ENCODE measurements around the gene HCN2. TPM values are rescaled to one million over a fixed set of nuclear protein-coding genes. Genes with fewer than 3 reads are reported as not detected.

Gene HCN2
- total RNA-seq, 2 donors from 2014 or later = 0.17 to 0.40 TPM

GRCh38 chr19:647566-648284 lies 58.0 kb downstream of the HCN2 start:
- H3K27me3 ChIP-seq = no peaks in the 10 kb centered on the region
- intact Hi-C loops (cut with DNase I) = no loop called here
- H3K9me3 ChIP-seq = no peaks in the 10 kb centered on the region
- DNase-seq = no peak
- TF ChIP-seq, protein P1, sequence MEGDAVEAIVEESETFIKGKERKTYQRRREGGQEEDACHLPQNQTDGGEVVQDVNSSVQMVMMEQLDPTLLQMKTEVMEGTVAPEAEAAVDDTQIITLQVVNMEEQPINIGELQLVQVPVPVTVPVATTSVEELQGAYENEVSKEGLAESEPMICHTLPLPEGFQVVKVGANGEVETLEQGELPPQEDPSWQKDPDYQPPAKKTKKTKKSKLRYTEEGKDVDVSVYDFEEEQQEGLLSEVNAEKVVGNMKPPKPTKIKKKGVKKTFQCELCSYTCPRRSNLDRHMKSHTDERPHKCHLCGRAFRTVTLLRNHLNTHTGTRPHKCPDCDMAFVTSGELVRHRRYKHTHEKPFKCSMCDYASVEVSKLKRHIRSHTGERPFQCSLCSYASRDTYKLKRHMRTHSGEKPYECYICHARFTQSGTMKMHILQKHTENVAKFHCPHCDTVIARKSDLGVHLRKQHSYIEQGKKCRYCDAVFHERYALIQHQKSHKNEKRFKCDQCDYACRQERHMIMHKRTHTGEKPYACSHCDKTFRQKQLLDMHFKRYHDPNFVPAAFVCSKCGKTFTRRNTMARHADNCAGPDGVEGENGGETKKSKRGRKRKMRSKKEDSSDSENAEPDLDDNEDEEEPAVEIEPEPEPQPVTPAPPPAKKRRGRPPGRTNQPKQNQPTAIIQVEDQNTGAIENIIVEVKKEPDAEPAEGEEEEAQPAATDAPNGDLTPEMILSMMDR (IDR thresholded peaks at IDR 0.05) = no peak
- H3K4me1 ChIP-seq = no peaks in the 10 kb centered on the region
- H3K9ac ChIP-seq (ENCODE audit: low read depth in 2 of 2, low read length in 2 of 2) = no peak overlapping the region
- H3K27ac ChIP-seq = no peak overlapping the region
- peaks cover 11% of the 10 kb centered on the region for H3K36me3 ChIP-seq
- no peak overlapping the region for H3K4me3 ChIP-seq

GRCh38 chr19:648305-648704 lies 58.6 kb downstream of the HCN2 start:
- no peak overlapping the region for H3K27ac ChIP-seq
- TF ChIP-seq, protein P1 (IDR thresholded peaks at IDR 0.05) = no peak
- no peaks in the 10 kb centered on the region for H3K9me3 ChIP-seq
- no peak for DNase-seq
- H3K36me3 ChIP-seq = peaks cover 13% of the 10 kb centered on the region
- H3K4me3 ChIP-seq = no peak overlapping the region
- no peaks in the 10 kb centered on the region for H3K4me1 ChIP-seq
- intact Hi-C loops (cut with DNase I) = no loop called here
- no peak overlapping the region for H3K9ac ChIP-seq (ENCODE audit: low read depth in 2 of 2, low read length in 2 of 2)
- no peaks in the 10 kb centered on the region for H3K27me3 ChIP-seq

DNA sequence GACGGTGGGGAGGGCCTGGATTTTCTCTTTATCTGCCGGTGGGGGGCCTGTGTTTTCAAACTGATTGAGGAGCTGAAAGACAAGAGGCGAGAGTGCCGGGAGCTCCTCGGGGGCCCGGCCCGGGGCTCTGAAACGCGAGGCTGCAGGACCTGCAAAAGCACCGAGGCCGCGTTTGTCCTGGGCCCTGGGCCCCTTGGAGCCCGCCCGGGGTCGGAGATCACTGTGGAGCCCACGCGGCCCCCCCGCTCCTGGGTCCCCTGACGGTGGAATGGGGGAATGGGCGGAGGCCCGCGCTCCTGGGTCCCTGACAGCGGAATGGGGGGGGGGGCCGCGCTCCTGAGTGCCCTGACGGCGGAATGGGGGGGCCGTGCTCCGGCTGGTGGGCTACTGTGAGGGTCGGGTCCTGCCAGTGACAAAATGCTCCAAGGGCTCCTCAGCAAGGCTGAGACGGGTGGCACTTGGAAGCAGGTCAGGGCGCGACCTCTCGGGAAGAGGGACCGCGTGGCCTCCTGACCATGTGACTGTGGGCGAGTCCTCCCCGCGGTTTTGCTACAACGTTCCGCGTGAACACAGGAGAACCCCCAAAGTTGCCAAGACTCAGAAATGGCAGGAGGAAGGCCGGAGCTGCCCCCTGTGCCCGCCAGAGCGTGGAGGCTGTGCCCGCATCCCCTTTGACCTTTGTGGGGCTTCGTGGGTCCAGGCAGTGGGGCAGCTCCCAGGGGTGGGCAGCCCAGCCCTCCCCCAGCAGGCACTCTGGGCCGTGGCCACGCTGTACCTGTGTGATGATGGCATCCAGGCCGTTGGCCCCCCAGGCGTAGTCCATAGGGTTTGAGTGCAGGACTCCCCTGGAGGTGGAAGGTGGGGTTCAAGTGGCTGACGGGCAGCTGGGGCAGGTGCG lies 59.5 kb downstream of the HCN2 start:
- H3K9ac ChIP-seq (ENCODE audit: low read depth in 2 of 2, low read length in 2 of 2) = no peak overlapping the region
- H3K9me3 ChIP-seq = no peaks in the 10 kb centered on the region
- no peak overlapping the region for H3K4me3 ChIP-seq
- no peaks in the 10 kb centered on the region for H3K4me1 ChIP-seq
- peaks cover 14% of the 10 kb centered on the region for H3K36me3 ChIP-seq
- TF ChIP-seq, protein P1 (IDR thresholded peaks at IDR 0.05) = no peak
- intact Hi-C loops (cut with DNase I) = no loop called here
- no peak for DNase-seq
- no peaks in the 10 kb centered on the region for H3K27me3 ChIP-seq
- no peak overlapping the region for H3K27ac ChIP-seq

DNA sequence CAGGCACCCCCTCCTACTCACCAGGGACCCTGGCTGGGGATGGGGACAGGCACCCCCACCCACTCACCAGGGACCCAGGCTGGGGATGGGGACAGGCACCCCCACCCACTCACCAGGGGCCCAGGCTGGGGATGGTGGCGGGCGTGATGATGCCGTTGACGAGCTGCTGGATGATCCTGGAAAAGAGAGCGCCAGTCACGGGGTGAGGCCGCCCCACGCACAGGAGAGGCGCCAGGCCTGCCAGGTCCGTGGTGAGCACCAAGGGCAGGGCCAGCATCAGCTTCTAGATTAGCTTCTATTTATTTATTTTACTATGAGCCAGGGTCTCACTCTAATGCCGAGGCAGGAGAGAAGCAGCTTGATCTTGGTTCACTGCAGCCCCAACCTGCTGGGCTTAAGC lies 60.4 kb downstream of the HCN2 start:
- intact Hi-C loops (cut with DNase I) = no loop called here
- H3K4me3 ChIP-seq = no peak overlapping the region
- no peaks in the 10 kb centered on the region for H3K4me1 ChIP-seq
- no peak for DNase-seq
- H3K27me3 ChIP-seq = no peaks in the 10 kb centered on the region
- H3K27ac ChIP-seq = no peak overlapping the region
- TF ChIP-seq, protein P1 (IDR thresholded peaks at IDR 0.05) = no peak
- H3K36me3 ChIP-seq = peaks cover 14% of the 10 kb centered on the region
- H3K9ac ChIP-seq (ENCODE audit: low read depth in 2 of 2, low read length in 2 of 2) = no peak overlapping the region
- H3K9me3 ChIP-seq = no peaks in the 10 kb centered on the region

DNA sequence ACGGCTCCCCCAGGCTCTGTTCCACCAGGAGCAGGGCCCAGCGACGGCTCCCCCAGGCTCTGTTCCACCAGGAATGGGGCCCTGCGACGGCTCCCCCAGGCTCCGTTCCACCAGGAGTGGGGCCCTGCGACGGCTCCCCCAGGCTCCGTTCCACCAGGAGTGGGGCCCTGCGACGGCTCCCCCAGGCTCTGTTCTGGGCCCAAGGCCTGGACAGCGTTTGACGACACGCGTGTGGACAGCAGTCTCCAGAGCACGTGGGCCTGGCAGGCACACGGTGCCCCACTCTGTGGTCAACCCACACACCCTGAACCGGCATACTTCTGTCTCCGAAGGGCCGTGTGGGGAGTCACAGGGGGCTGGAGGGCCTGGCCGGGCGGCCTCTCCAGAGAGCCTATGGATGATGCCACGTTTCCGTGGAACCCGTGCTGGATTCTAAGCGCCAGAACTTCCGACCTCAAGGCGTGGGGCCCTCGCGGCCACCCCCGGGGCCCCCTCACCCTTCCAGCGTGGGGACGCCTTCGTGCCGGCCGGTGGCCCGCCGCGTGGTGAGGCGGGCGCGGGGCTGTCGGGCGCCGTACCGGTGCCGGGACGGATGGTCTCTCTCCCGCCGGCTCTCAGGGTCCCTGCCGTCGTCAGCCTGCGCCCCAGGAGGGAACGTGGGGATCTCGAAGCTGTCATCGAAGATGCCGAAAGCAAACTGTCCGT lies 61.6 kb downstream of the HCN2 start:
- Histone ChIP-seq H3K9ac (ENCODE audit: low read depth in 2 of 2, low read length in 2 of 2) (no peak overlapping the region), H3K4me3 (no peak overlapping the region), H3K4me1 (no peaks in the 10 kb centered on the region), H3K27me3 (no peaks in the 10 kb centered on the region), H3K36me3 (peaks cover 14% of the 10 kb centered on the region), H3K27ac (no peak overlapping the region), H3K9me3 (no peaks in the 10 kb centered on the region)
- intact Hi-C loops (cut with DNase I) = no loop called here
- TF ChIP-seq, protein P1 (IDR thresholded peaks at IDR 0.05) = no peak
- no peak for DNase-seq

Data from colonic mucosa (tissue), 4 donors.